Endothelial cell of umbilical vein (primary cell): ENCODE data around the gene SLC12A3. TPM values are rescaled to one million over a fixed set of nuclear protein-coding genes. Genes with fewer than 3 reads are reported as not detected.

ENCODE experiments used
- BruUV-seq: library from RNA; stranded (reverse); fragments of 400-500 nt; replicated peaks from 2 replicates; lab custom pipeline; 2021; lab: Mats Ljungman, UMichigan
- CTCF ChIA-PET: fragments of 300-600, 350-600 bp; sonication (Branson Sonifier 250); formaldehyde crosslinking; loops from one replicate; lab custom pipeline; 2021; ENCODE audit warnings: antibody characterized with exemption, inconsistent platforms; lab: Charles Lee
- POLR2A ChIA-PET: fragments of 300-600, 350-600 bp; sonication (Branson Sonifier 250); formaldehyde crosslinking; loops from one replicate; lab custom pipeline; 2021; ENCODE audit warnings: antibody characterized with exemption, inconsistent platforms; lab: Charles Lee
- DNase-seq: peaks from one replicate; pipeline ENCODE4 v3.0.0-alpha.2; 2011; ENCODE audit warnings: low read depth, low spot score
- FAIRE-seq: peaks from 2 replicates; lab custom pipeline; 2011; peaks lifted over from hg19 to GRCh38; lab: Jason Lieb, UNC
- H2AFZ ChIP-seq: 2 replicates; pipeline ENCODE4 v1.6.0; 2012; ENCODE audit warnings: low read depth, low read length, control low read depth, inconsistent platforms
- H3K27ac ChIP-seq: 2 replicates; pipeline ENCODE4 v1.5.1; 2011; ENCODE audit warnings: low read depth, mild to moderate bottlenecking, control low read depth, low read length, moderate library complexity; ENCODE audit not compliant: insufficient read depth
- H3K27me3 ChIP-seq, 2 experiments: 2 replicates each; pipeline versions ENCODE4 v1.6.0 to v1.6.1; 2011; ENCODE audit warnings: low read length in 2 of 2, mixed read lengths in 1 of 2; ENCODE audit not compliant: control insufficient read depth in 2 of 2, insufficient read depth in 2 of 2
- H3K36me3 ChIP-seq, 2 experiments: 2 replicates in 1 of 2; 3 replicates in 1 of 2; pipeline ENCODE4 v1.5.1; 2011; ENCODE audit warnings: low read length in 2 of 2, mild to moderate bottlenecking in 1 of 2, moderate library complexity in 1 of 2; ENCODE audit not compliant: control insufficient read depth in 2 of 2, insufficient read depth in 2 of 2; ENCODE audit errors: extremely low read depth in 1 of 2
- H3K4me1 ChIP-seq: 3 replicates; pipeline ENCODE4 v1.5.1; 2011; ENCODE audit warnings: mild to moderate bottlenecking, low read length; ENCODE audit not compliant: control insufficient read depth, insufficient read depth; ENCODE audit errors: extremely low read depth
- H3K4me2 ChIP-seq: 2 replicates; pipeline ENCODE4 v1.6.1; 2011; ENCODE audit warnings: low read length, control low read depth, mixed read lengths; ENCODE audit not compliant: insufficient read depth
- H3K4me3 ChIP-seq, 3 experiments: fragments of 200-600 bp in 1 of 3; sonication (generic), shearing (Covaris generic) in 1 of 3; replicated peaks in 1 of 3; 2 replicates each; pipeline ENCODE4 v1.5.1; 2011 to 2016; ENCODE audit warnings: control low read depth in 3 of 3, low read length in 3 of 3, mild to moderate bottlenecking in 2 of 3, inconsistent platforms in 1 of 3, low read depth in 1 of 3, moderate library complexity in 1 of 3; ENCODE audit not compliant: insufficient read depth in 1 of 3
- H3K79me2 ChIP-seq: 2 replicates; pipeline ENCODE4 v1.6.0; 2012; ENCODE audit warnings: low read length, inconsistent platforms; ENCODE audit not compliant: control insufficient read depth, insufficient read depth
- H3K9ac ChIP-seq: replicated peaks from 2 replicates; pipeline ENCODE3; 2011; ENCODE audit warnings: low read length, control low read depth; ENCODE audit not compliant: insufficient read depth; ENCODE audit errors: extremely low read depth
- H3K9me1 ChIP-seq: replicated peaks from 3 replicates; pipeline ENCODE4 v1.6.0; 2011; ENCODE audit warnings: mild to moderate bottlenecking, low read length; ENCODE audit not compliant: control insufficient read depth, insufficient read depth; ENCODE audit errors: extremely low read depth
- H3K9me3 ChIP-seq: replicated peaks from 2 replicates; pipeline ENCODE4 v1.5.1; 2012; ENCODE audit warnings: low read length, inconsistent platforms; ENCODE audit not compliant: control insufficient read depth, insufficient read depth
- H4K20me1 ChIP-seq: replicated peaks from 2 replicates; pipeline ENCODE3; 2011; ENCODE audit warnings: mild to moderate bottlenecking, low read length; ENCODE audit not compliant: control insufficient read depth, insufficient read depth; ENCODE audit errors: extremely low read depth
- CTCF ChIP-seq, 2 donors: IDR thresholded peaks; 1 replicate in 1 of 2; 2 replicates in 1 of 2; pipeline ENCODE4 v1.5.1; 2011; ENCODE audit warnings: low read length in 2 of 2, mild to moderate bottlenecking in 2 of 2, moderate library complexity in 2 of 2, control low read depth in 1 of 2, inconsistent platforms in 1 of 2, low read depth in 1 of 2; ENCODE audit not compliant: insufficient read depth in 1 of 2; ENCODE audit errors: extremely low read depth in 1 of 2
- EZH2 ChIP-seq: IDR thresholded peaks from 2 replicates; pipeline ENCODE4 v1.6.1; 2012; ENCODE audit warnings: borderline replicate concordance, low read depth, mild to moderate bottlenecking, moderate library complexity, low read length, inconsistent platforms; ENCODE audit not compliant: severe bottlenecking
- FOS ChIP-seq: IDR thresholded peaks from 2 replicates; pipeline ENCODE4 v1.6.1; 2011; ENCODE audit warnings: mild to moderate bottlenecking, low read length, moderate library complexity, borderline replicate concordance; ENCODE audit not compliant: insufficient read depth
- GATA2 ChIP-seq: IDR thresholded peaks from 2 replicates; pipeline ENCODE4 v1.7.0; 2011; ENCODE audit warnings: low read depth, mild to moderate bottlenecking, moderate library complexity, mixed read lengths, low read length; ENCODE audit not compliant: insufficient read length, insufficient read depth
- MAX ChIP-seq: IDR thresholded peaks from 2 replicates; pipeline ENCODE4 v1.6.1; 2011; ENCODE audit not compliant: insufficient read depth, insufficient read length
- MYC ChIP-seq: IDR thresholded peaks from one replicate; pipeline ENCODE4 v1.6.1; 2011; ENCODE audit warnings: mild to moderate bottlenecking, low read depth, low read length
- POLR2A ChIP-seq: IDR thresholded peaks from 2 replicates; pipeline ENCODE4 v1.6.1; 2012; ENCODE audit warnings: low read depth, mild to moderate bottlenecking, control low read depth, low read length
- dilution Hi-C: fragments of 300-500 bp; cut with MboI; formaldehyde crosslinking; loops from one replicate; pipeline ENCODE4 v1.15.0; 2019; ENCODE audit warnings: low sequenced_read_pairs; ENCODE audit not compliant: extremely low pct_ligation_motif_present
- intact Hi-C: fragments of 100-400 bp; cut with micrococcal nuclease; formaldehyde crosslinking; loops from one replicate; pipeline ENCODE4 v1.10.0; 2022
- polyA plus RNA-seq, 4 experiments: library from polyadenylated mRNA; depleted of rRNA in 3 of 4; stranded (reverse) in 3 of 4; unstranded in 1 of 4; fragments of >200 nt; gene quantifications; 2 replicates each; pipeline versions ENCODE4 v1.2.1 to v1.2.3, GENCODE V29; 2011 to 2012; ENCODE audit warnings: missing spikeins in 1 of 4
- total RNA-seq: library from RNA; stranded (reverse); gene quantifications from 2 replicates; pipeline ENCODE4 v1.2.3, GENCODE V29; 2021

Gene SLC12A3
- total and polyA plus RNA-seq, 2 donors (not counting 3 experiments of a cell fraction or from before 2014, with no cell fraction given) = not detected

- ChIA-PET POLR2A (no interaction called here), CTCF (no interaction called here)
- Histone ChIP-seq H3K79me2 (no peaks in the 10 kb centered on the region), H3K27me3 (no peaks in the 10 kb centered on the region), H3K4me1 (no peaks in the 10 kb centered on the region), H3K9me3 (no peaks in the 10 kb centered on the region), H3K9me1 (no peaks in the 10 kb centered on the region), H3K9ac (no peak overlapping the region), H3K27ac (no peak overlapping the region), H3K36me3 (no peaks in the 10 kb centered on the region), H3K4me3 (no peak overlapping the region), H2AFZ (no peak overlapping the region), H3K4me2 (no peak overlapping the region), H4K20me1 (no peaks in the 10 kb centered on the region)
- dilution Hi-C loops (no loop called here), intact Hi-C loops (no loop called here)
- TF ChIP-seq MAX (no peak), POLR2A (no peak), CTCF (IDR thresholded peaks at IDR 0.05; ENCODE audit: extremely low read depth in 1 of 2, insufficient read depth in 1 of 2, low read depth in 1 of 2, low read length in 2 of 2) (no peak), MYC (no peak), FOS (no peak), GATA2 (no peak), EZH2 (no peak)
- no peak for FAIRE-seq
- no TSS peak for BruUV-seq
- no peak for DNase-seq
Measured at GRCh38 chr16:56880685-56881084, 15.7 kb downstream of the SLC12A3 start.
